Measurements from ENCODE around the gene CALD1.

DNA sequence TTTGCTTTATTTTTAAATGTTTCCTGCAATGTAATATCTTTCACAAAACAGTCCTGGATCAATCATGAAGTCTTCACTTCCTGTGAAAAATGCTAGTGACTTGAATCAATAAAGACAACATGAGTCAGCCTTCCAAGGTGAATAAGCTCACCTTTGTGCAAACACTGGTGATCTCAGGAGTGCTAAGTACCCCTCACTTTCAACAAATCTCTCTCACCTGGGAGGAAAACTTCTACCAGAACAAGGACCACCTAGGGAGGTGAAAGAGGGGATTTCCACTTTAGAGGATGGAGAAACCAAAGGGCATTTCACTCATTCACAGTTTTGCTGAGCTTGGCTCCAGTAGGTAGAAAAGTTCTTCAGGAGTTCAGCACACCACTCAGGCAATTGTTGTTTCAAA is 64.8 kb downstream of the CALD1 start:
- TF ChIP-seq, protein P1, sequence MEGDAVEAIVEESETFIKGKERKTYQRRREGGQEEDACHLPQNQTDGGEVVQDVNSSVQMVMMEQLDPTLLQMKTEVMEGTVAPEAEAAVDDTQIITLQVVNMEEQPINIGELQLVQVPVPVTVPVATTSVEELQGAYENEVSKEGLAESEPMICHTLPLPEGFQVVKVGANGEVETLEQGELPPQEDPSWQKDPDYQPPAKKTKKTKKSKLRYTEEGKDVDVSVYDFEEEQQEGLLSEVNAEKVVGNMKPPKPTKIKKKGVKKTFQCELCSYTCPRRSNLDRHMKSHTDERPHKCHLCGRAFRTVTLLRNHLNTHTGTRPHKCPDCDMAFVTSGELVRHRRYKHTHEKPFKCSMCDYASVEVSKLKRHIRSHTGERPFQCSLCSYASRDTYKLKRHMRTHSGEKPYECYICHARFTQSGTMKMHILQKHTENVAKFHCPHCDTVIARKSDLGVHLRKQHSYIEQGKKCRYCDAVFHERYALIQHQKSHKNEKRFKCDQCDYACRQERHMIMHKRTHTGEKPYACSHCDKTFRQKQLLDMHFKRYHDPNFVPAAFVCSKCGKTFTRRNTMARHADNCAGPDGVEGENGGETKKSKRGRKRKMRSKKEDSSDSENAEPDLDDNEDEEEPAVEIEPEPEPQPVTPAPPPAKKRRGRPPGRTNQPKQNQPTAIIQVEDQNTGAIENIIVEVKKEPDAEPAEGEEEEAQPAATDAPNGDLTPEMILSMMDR (IDR thresholded peaks at IDR 0.05 in 8 of 11, conservative IDR thresholded peaks at IDR 0.05 in 3 of 11) = no peak
- no peak for TF ChIP-seq POLR2AphosphoS5 (IDR thresholded peaks at IDR 0.05)

All from spleen (tissue), 7 donors.